Left colon (tissue), 2 donors: ENCODE results near the gene CCP110. TPM values are rescaled to one million over a fixed set of nuclear protein-coding genes. Genes with fewer than 3 reads are reported as not detected.

Source experiments
- ATAC-seq: fragments of 200-7000 bp; cut with Tn5 transposase; one replicate; pipeline ENCODE4 v1.9.1; 2020; ENCODE audit warnings: mild to moderate bottlenecking, moderate library complexity
- DNase-seq, 2 donors: peaks; one replicate each; pipeline ENCODE4 v3.0.0-alpha.2; 2020
- intact Hi-C, 2 donors: fragments of 100-400 bp; cut with DNase I in 1 of 2; cut with micrococcal nuclease in 1 of 2; formaldehyde crosslinking; loops; one replicate each; pipeline versions ENCODE4 v1.11.2 to v1.14.0; 2022; cut with DNase I, micrococcal nuclease
- total RNA-seq, 2 donors: library from RNA; stranded (reverse); fragmentation: NEBNext Ultra II Directional; extraction: Animal tissue kit (Norgen Biotek cat#: 25700); gene quantifications; one replicate each; pipeline ENCODE4 v1.2.1, GENCODE V29; 2021
- donor health status: DM: no; HTN: no; CAD: no.
- donor health status: DM: yes; HTN: yes; CAD: no.

Gene CCP110
- total RNA-seq, 2 donors from 2014 or later = 9.0 to 9.9 TPM

DNA sequence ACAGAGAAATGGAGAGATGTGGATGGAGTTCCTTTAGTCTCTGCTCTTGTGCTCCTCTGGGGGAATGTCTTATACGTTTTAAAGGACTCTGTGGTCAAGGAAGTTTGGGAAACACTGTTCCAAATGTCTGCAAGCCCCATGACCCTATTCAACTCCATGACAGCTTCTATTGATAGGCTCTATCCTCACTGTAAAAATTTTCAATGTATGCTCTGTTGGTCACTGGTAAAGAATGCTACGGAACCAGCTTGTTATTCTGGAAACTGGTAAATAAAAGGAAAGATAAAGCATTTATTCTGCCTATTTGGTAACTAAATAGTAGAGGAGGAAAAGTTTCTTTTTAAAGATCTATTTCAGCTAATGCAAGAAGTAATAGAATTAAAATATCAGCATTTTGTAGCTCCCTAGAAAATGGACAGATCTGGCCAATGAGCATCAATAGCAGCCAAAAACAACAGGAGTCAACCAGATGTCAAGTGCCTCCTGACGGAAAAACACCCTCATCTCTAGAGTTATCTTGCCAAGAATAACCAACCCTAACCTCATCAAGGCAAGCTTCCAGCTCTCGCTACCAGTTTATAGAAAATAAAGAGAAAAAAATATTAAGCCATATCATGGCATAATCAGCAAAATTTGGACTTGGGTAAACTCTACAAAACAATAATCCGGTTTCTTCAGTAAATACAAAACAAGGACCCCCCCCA is 18.0 kb upstream of the CCP110 start:
- ATAC-seq (no peak), DNase-seq (no peak)
- intact Hi-C loops = loop anchor here in 1 of 2 donors (10.0 kb wide), 1 partner anchor 121 kb away; no protein-coding TSS in a partner anchor

DNA sequence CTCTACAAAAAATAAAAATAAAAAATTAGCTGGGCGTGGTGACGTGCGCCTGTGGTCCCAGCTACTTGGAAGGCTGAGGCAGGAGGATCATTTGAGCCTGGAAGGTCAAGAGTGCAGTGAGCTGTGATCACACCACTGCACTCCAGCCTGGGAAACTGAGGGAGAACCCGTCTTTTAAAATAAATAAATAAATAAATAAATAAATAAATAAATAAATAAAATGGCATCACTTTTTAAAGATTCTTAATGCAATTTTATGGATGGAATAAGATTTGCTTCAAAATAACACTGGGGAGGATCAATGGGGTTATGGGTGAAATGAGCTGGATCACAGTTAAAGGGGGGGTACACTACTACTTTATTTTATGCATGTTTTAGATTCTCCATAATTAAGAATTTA is 16.8 kb upstream of the CCP110 start:
- intact Hi-C loops = loop anchor here in 1 of 2 donors (10.0 kb wide), 1 partner anchor 122 kb away; no protein-coding TSS in a partner anchor
- DNase-seq = no peak
- no peak for ATAC-seq

DNA sequence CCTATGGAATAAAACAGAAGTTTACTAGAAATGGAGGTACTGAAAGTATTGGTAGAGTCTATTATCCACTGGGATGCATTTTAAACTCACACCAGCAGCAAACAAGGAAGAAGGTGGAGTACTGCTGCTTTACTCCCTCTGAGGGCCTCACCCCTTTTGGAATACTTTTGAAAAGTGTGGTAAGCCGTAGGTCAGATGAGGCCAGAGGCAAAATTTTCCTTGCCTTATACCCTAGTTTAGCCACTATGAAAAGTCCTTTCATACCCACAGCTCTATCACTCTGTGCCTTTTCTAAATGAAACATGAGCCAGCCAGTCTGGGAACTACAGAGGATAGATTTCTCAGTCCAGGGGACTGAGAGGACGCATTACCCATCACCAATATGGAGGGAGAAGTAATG is 15.9 kb upstream of the CCP110 start:
- intact Hi-C loops = loop anchor here in 1 of 2 donors (10.0 kb wide), 1 partner anchor 123 kb away; no protein-coding TSS in a partner anchor
- DNase-seq (no peak), ATAC-seq (peak; percentile 30)

DNA sequence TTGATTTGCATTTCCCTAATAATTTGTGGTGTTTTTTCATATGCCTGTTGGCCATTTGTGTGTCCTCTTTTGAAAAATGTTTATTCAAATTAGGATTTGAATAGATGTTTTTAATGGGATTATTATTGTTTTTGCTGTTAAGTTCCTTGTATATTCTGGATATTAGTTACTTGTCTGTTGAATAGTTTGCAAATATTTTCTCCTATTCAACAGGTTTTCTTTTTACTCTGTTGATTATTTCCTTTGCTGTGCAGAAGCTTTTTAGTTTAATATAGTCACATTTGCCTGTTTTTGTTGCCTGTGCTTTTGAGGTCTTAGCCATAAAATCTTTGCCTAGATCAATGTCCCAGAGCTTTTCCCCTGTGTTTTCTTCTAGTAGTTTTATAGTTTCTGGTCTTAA is 11.4 kb upstream of the CCP110 start:
- no peak for DNase-seq
- intact Hi-C loops = no loop called here

DNA sequence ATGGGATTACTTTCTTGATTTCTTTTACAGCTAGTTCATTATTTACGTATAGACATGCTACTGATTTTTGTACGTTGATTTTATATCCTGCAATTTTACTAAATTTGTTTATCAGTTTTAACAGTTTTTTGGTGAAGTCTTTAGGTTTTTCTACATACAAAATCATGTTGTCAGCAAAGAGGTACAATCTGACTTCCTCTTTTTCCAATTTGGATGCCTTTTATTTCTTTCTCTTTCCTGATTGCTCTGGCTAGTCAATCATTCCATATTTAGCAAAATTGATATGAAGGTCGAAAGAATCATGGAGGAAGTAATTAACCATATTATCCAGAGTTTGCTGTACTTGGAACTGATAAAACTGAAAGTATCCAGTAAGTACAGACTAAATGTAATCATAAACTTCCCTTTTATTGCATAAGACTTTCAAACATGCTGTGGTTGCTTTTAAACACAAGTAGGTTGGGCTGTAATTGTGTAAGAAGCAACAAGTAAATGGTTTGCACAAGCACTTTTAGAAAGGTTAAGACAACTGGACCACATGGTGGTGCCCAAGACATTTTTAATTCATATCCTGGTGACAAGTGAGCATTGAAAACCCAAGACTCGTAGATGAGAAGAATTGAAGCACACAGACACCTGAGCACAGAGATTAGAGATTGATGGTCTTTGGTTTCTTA is 10.2 kb upstream of the CCP110 start:
- intact Hi-C loops = no loop called here
- DNase-seq = no peak
- ATAC-seq = peak; percentile 83

More for the DNA sequence above, 11.4 kb upstream of the CCP110 start:
- ATAC-seq = no peak

DNA sequence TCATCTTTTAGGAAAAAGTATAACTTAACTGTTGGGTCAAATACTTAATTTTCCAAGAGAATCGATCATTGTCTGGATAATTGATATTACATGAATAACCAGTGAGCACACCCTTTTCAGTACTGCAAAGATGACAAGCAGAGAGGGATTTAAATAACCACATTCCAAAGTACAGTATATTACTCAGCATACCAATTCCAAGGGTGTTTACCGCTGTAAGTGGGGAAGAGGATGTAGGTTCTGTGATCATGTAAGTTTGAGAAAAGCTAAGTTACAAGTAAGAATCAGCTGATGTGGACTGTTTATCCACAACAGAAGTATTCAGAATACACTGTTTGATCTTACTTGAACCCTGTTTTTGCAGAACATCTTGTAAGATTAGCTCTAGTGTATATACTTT is 8.0 kb upstream of the CCP110 start:
- ATAC-seq = peak; percentile 65
- DNase-seq = no peak
- intact Hi-C loops = no loop called here

DNA sequence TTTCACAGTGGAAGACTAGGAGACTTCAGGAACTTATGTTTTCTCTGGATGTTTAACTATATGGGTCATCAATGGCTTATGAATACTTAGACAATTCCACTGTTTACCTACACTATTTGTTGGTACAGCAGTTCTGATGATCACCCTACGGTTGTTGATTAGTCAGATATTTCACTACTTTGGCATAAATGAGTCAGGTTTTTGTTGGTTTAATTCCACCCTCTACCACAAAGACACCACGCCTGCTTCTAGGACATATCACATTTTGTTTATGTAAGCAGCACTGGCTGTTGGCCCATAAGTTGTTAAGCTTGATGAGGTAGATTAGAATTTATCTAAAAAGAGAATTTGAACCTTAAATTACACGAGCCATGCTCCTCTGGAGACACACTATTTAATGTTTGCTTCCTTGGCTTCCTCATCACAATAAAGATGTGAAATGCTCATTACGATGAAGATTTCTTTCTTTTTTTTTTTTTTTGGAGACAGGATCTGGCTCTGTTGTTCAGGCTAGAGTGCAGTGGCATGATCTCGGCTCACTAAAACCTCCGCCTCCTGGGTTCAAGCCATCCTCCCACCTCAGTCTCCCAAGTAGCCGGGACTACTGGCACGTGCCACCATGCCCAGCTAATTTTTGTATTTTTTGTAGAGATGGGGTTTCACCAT is 6.2 kb upstream of the CCP110 start:
- intact Hi-C loops = no loop called here
- no peak for ATAC-seq
- no peak for DNase-seq

DNA sequence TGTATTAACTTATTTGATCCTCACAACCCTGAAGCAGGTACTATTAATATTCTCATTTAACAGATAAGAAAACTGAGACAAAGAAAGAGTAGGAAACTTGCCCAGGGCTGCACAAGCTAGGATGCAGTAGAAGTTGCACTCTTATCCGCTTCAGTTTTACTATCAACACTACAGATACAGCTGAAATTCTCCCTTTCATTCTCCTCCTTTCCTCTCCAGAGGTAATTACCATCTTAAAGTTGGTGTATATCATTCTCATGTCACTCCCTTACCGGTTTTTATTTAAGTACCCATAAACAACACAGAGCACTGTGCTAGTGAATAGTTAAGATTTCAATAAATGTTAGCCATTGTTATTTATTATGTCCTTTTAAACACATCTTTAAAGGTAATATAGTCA is 5.4 kb upstream of the CCP110 start:
- ATAC-seq (no peak), DNase-seq (no peak)
- intact Hi-C loops = no loop called here

DNA sequence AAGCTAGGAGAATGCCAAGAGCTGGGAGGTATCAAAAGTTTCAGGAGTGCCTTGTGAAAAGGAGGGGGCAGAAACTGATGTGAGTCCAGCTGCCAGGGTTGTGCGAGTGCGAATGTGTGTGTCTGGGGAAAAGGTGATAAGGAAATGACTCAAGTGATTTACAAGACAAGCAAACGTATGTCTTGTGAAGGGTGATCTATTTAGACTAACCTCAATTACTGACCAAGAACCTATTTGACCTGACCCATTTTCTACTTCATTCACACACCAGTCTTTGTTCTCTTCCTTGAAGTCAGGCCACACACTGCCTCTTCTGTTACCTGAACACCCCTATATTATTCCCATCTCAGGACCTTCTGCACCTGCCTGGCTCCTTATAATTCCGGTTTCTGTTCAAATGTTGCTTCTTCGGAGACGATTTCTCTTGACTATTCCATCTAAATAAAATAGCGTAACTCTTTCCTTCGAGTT is 2.8 kb upstream of the CCP110 start:
- DNase-seq = peak; percentile 59 to 80
- ATAC-seq = peak; percentile 58
- intact Hi-C loops = no loop called here

DNA sequence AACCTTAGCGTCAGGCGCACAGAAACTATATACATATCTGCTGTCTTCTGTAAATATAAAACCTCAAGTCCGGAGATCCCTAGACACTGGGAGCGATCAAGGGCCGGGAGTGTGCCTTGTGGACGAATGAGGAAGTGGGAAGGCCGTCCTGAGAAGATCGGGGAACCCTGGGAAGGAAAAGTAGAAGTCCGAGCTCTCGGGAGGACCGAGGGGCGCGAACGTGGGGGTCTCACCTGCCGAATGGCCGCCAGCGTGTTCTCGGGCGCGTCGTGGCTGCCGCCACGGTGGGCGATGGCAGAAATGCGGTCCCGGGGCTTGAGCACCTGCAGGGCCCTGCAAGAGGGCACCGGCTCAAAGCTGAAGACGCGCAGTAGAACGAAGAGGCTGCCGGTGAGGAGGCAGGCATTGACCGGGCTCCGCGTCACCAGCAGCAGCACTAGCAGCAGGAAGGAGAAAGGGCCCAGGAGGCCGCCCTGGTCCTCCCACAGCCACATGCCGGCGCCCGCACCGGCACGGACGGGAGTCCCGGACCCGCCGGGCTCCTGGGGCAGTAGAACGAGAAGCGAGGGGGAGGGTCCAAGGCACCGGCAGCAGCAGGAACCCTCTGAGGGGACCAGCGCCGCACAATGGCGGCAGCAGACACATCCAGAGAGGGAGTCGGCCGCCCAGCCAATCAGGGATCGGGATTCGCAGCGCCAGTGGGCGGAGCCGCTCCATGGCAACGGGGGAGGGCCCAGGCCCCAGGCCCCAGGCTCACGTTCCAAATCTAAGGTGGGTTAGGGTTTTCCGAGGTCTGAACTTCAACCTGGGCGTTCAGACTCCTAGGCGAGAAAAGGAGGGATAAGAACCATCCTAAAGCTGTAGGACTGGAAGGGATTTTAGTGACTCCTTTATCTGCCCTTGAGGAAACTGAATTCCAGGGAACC is 2.0 kb upstream of the CCP110 start, which contains the start of gene GDE1:
Gene GDE1 (minus strand): TSS at position 628 of the 926 bp plus-strand sequence. CDS start 134 bp downstream, at position 494.
- ATAC-seq = peak; percentile 74
- intact Hi-C loops = no loop called here
- peak; percentile 95 to 98 for DNase-seq

DNA sequence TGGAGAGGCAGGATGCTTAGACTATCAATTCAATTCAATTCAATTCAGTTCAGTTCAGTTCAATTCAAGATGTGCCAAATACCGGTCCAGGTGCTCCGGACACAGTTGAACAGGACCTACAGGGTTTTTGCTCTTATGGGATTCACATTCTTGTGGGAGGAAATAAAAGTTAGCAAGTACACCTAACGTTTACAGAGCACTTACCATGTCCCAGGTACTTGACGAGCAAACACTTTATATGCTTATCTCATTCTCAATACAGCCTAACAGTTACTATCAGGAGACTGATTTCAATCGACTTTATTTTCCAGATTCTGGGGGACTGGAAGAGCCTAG is 1.4 kb upstream of the CCP110 start:
- DNase-seq = no peak
- no peak for ATAC-seq
- intact Hi-C loops = no loop called here

DNA sequence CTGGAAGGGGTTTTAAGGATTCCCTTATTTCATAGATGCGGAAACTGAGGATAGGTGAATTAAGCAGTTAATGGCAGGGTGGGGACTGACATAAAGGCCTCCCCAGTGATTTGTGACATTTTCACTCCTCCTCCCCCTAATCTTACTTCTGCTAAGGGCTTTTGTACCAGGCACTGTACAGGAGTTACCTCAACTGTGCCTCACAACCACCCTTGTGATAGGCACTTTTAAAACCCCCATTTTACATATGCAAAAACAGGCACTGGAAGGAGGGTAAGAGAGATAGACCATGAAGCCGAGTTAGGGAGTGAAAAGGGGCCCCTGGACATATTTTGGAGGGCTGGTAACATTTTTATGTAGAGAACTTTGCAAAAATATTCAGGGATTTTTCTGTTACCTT is 982 bp upstream of the CCP110 start:
- ATAC-seq (no peak), DNase-seq (no peak)
- intact Hi-C loops = no loop called here

DNA sequence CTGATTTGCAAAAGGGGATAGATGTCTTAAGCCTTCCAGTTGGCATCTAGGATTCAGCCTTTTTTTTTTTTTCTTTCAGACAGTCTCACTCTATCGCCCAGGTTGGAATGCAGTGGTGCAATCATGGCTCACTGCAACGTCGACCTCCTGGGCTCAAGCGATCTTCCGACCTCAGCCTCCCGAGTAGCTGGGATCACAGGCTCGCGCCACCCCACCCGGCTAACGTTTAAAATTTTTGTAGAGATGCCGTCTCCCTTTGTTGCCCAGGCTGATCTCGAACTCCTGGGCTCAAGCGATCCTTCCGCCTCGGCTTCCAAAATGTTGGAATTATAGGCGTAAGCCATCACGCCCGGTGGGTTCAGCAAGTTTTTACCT is 571 bp upstream of the CCP110 start:
- peak in 1 of 2 donors; percentile 43 for DNase-seq
- intact Hi-C loops = no loop called here
- ATAC-seq = no peak

DNA sequence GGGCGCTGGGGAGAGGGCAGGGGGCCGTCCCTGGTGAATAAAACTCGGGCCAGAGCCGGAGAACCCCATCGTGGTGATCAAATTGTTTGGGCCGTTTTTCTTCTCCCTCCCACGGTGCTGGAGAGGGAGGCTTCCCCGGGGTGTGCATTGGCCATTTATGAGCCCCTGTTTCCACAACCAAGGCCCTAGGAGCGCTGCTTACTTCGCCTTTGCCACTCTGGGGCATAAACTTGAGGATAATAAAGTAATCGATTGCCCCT is 544 bp downstream of the CCP110 start:
- intact Hi-C loops = no loop called here
- no peak for DNase-seq
- no peak for ATAC-seq

DNA sequence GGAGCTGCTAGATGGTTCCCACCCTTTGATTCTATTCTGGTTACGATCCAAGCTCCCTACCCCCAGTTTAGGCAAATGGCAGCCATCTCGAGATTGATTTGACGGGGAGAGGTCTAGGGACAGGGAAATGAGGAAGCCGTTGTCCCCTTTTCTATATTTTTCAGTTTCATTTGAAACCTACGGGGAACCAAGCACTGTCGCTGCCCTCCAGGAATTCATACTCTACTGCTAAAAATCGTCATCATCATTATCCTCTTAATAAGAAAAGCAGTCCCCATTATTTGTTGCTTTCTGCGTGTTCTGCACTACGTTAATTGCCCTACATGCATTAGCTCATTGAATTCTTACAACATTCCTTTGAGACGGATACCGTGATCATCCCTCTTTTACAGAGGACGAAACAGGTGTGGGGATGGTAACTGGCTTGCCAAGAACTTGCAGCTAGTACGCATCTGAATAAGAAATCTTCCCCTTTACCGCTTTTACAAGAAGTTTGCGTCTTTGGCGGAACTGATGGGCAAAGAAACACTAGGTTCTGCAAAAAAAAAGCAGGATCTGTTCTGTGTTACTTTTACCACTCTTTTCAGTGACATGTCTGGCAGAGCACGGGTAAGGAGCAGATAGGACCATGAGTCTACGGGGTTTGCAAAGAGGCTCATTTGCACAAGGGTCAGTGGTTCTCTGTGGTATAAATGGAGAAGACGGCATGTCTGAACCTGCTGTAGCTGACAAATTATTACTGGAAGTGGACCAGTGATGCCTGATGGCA is 1.1 kb downstream of the CCP110 start:
- DNase-seq (no peak), ATAC-seq (no peak)
- intact Hi-C loops = no loop called here

DNA sequence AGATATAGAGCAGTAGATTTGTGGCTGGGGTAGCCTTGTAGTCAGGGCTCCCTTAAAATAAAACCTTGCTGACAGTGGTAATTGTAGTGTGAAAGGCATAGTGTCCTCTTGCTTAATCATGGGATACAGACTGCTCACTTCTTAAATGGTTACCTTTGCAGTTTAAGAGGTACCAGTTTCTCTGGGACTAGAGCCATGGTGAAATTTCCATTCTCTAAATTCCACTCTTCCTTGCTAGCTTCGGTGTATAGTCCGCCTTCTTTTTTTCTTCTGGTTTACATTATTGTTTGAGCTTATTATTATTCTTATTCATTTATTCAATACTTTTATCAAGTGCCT is 1.6 kb downstream of the CCP110 start:
- no peak for DNase-seq
- intact Hi-C loops = no loop called here
- no peak for ATAC-seq

DNA sequence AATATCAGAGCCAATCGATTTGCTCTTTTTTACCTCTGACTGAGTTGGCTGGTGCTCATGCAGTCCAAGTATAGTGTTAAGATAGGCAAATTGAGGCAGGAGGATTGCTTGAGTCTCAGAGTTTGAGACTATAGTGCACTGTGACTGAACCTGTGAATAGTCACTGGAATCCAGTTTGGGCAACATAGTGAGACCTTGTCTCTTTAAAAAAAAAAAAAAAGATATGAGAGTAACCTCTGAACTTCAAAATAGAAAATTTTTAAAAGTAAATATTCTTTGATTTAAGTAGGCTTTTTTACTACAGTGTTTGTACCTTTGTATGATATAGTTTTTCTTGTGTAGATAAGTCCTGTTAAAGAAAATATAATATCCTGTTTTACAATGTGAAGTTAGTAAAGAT is 3.4 kb downstream of the CCP110 start:
- intact Hi-C loops = no loop called here
- no peak for ATAC-seq

DNA sequence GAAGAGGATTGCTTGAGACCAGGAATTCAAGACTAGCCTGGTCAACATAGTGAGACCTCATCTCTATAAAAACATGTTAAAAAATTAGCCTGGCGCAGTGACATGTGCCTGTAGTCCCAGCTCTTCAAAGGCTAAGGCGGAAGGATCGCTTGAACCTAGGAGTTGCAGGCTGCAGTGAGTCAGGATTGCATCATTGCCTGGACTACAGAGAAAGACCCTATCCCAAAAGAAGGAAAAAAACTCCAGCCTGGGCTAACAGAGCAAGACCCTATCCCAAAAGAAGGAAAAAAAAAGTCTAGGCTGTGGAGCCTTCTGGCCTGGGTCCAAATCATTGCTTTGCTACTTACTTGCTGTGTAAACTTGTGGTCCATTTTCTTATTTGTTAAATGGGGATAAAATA is 4.9 kb downstream of the CCP110 start:
- no peak for ATAC-seq
- intact Hi-C loops = no loop called here
- DNase-seq = no peak

More for the DNA sequence above, 3.4 kb downstream of the CCP110 start:
- no peak for DNase-seq

DNA sequence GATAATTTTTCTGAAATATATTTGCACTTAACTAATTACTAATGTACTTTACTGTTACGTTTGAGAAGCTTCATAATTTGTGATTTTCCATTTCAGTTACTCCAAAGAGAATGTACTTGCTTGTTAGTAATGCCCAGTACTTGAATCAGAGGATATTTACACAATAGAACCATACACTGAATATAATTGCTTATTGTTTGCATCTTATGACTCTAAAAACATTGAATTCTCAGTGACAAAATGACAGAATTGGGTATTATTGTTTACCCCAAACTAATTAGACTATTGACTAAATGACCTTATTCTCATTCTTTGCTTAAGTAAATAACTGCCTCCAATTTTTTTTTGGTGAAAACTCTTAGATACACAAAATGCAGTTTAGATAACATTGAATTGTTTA is 8.9 kb downstream of the CCP110 start:
- intact Hi-C loops = no loop called here
- DNase-seq (no peak), ATAC-seq (no peak)
